CD14-positive monocyte (primary cell): ENCODE measurements around the gene COLEC11. TPM values are rescaled to one million over a fixed set of nuclear protein-coding genes. Genes with fewer than 3 reads are reported as not detected.
"Not testable (repeated sequence)": the region's sequence is repeated elsewhere in the genome, so short reads cannot be mapped to it uniquely, and the experiment has no call there.

ENCODE experiments used
- DNase-seq, 3 donors: peaks; one replicate each; pipeline ENCODE4 v3.0.0-alpha.2; 2011 to 2022
- H2AFZ ChIP-seq: 2 replicates; pipeline ENCODE4 v1.6.0; 2012; ENCODE audit warnings: mild to moderate bottlenecking, low read depth, low read length, inconsistent platforms; ENCODE audit not compliant: insufficient read depth, poor library complexity, severe bottlenecking
- H3K27ac ChIP-seq, 2 donors: 1 replicate in 1 of 2; 2 replicates in 1 of 2; pipeline ENCODE4 v1.5.1; 2012 to 2013; ENCODE audit warnings: low read length in 2 of 2, control low read depth in 1 of 2, inconsistent platforms in 1 of 2, low read depth in 1 of 2, mild to moderate bottlenecking in 1 of 2
- H3K27me3 ChIP-seq, 2 donors: one replicate each; pipeline versions ENCODE4 v1.6.0 to v1.6.1; 2011 to 2013; ENCODE audit warnings: low read length in 2 of 2; ENCODE audit not compliant: control insufficient read depth in 2 of 2, insufficient read depth in 2 of 2
- H3K36me3 ChIP-seq, 2 donors: replicated peaks in 1 of 2; 1 replicate in 1 of 2; 2 replicates in 1 of 2; pipeline versions ENCODE4 v1.5.1 to v1.6.1; 2012 to 2013; ENCODE audit warnings: low read length in 2 of 2, control low read depth in 1 of 2, inconsistent platforms in 1 of 2, mild to moderate bottlenecking in 1 of 2; ENCODE audit not compliant: insufficient read depth in 2 of 2, control insufficient read depth in 1 of 2
- H3K4me1 ChIP-seq, 2 donors: 1 replicate in 1 of 2; 2 replicates in 1 of 2; pipeline versions ENCODE4 v1.5.1 to v1.6.1; 2012 to 2013; ENCODE audit warnings: low read length in 2 of 2, control low read depth in 1 of 2, inconsistent platforms in 1 of 2, mild to moderate bottlenecking in 1 of 2, moderate library complexity in 1 of 2; ENCODE audit not compliant: insufficient read depth in 2 of 2, control insufficient read depth in 1 of 2
- H3K4me2 ChIP-seq: replicated peaks from 2 replicates; pipeline ENCODE3; 2012; ENCODE audit warnings: low read length, moderate library complexity, mild to moderate bottlenecking; ENCODE audit not compliant: poor library complexity, severe bottlenecking; ENCODE audit errors: extremely low read depth
- H3K4me3 ChIP-seq, 3 experiments: fragments of 200-600 bp in 1 of 3; sonication (generic) in 1 of 3; replicated peaks in 1 of 3; 1 replicate in 2 of 3; 2 replicates in 1 of 3; pipeline ENCODE4 v1.5.1; 2011 to 2013; ENCODE audit warnings: low read length in 3 of 3, mild to moderate bottlenecking in 3 of 3, control low read depth in 2 of 3, low read depth in 2 of 3, inconsistent platforms in 1 of 3, moderate library complexity in 1 of 3
- H3K79me2 ChIP-seq: 2 replicates; pipeline ENCODE4 v1.6.0; 2012; ENCODE audit warnings: mild to moderate bottlenecking, control low read depth, inconsistent platforms, low read length, moderate library complexity; ENCODE audit not compliant: insufficient read depth
- H3K9ac ChIP-seq: 2 replicates; pipeline ENCODE4 v1.6.0; 2017; ENCODE audit warnings: low read length, mild to moderate bottlenecking; ENCODE audit not compliant: insufficient read depth, poor library complexity, severe bottlenecking
- H3K9me3 ChIP-seq, 2 donors: replicated peaks in 1 of 2; 1 replicate in 1 of 2; 2 replicates in 1 of 2; pipeline versions ENCODE4 v1.5.1 to v1.6.1; 2012 to 2013; ENCODE audit warnings: low read length in 2 of 2, control low read depth in 1 of 2; ENCODE audit not compliant: control insufficient read depth in 1 of 2, insufficient read depth in 1 of 2
- H4K20me1 ChIP-seq: 2 replicates; pipeline ENCODE4 v1.6.0; 2012; ENCODE audit warnings: mild to moderate bottlenecking, low read length, control low read depth, moderate library complexity; ENCODE audit not compliant: insufficient read depth
- H3K27ac Mint-ChIP-seq, 7 donors: one replicate each; pipeline ENCODE4 v1.8.0; 2020; ENCODE audit warnings: mild to moderate bottlenecking in 7 of 7, mixed read lengths in 7 of 7, moderate library complexity in 6 of 7, inconsistent platforms in 2 of 7
- H3K27me3 Mint-ChIP-seq, 3 donors: one replicate each; pipeline ENCODE4 v1.8.0; 2021 to 2022; ENCODE audit warnings: low read depth in 3 of 3, mild to moderate bottlenecking in 3 of 3, mixed read lengths in 3 of 3, moderate library complexity in 3 of 3, inconsistent platforms in 1 of 3
- H3K36me3 Mint-ChIP-seq, 2 donors: one replicate each; pipeline ENCODE4 v1.8.0; 2020; ENCODE audit warnings: mixed read lengths in 2 of 2, inconsistent platforms in 1 of 2, mild to moderate bottlenecking in 1 of 2
- H3K4me1 Mint-ChIP-seq: one replicate; pipeline ENCODE4 v1.8.0; 2020; ENCODE audit warnings: mild to moderate bottlenecking, mixed read lengths
- H3K4me3 Mint-ChIP-seq, 2 donors: one replicate each; pipeline ENCODE4 v1.8.0; 2020; ENCODE audit warnings: mild to moderate bottlenecking in 2 of 2, mixed read lengths in 2 of 2, moderate library complexity in 1 of 2
- H3K9me3 Mint-ChIP-seq, 7 donors: one replicate each; pipeline ENCODE4 v1.8.0; 2020 to 2022; ENCODE audit warnings: mixed read lengths in 7 of 7, mild to moderate bottlenecking in 6 of 7, moderate library complexity in 6 of 7, inconsistent platforms in 2 of 7
- CTCF ChIP-seq: fragments of 200-600 bp; IDR thresholded peaks from one replicate; pipeline ENCODE4 v1.8.0; 2022; ENCODE audit warnings: antibody characterized with exemption, mild to moderate bottlenecking
- WGBS: methylation state at CpG from one replicate; pipeline ENCODE4 v1.1.5; 2013; ENCODE audit warnings: missing lambda C conversion rate; ENCODE audit not compliant: insufficient coverage; 5-methylcytosine and 5-hydroxymethylcytosine counted together
- intact Hi-C, 2 donors: fragments of 100-400 bp; cut with micrococcal nuclease; formaldehyde crosslinking; loops; one replicate each; pipeline versions ENCODE4 v1.15.0 to v1.15.1; 2023
- polyA plus RNA-seq, 3 donors: library from polyadenylated mRNA; depleted of rRNA in 1 of 3; unstranded in 2 of 3; stranded (reverse) in 1 of 3; fragments of 300-500 nt in 2 of 3; fragments of >200 nt in 1 of 3; fragmentation: Illumina TruSeq in 2 of 3; gene quantifications; 1 replicate in 2 of 3; 2 replicates in 1 of 3; pipeline ENCODE4 v1.2.3, GENCODE V29; 2012 to 2021

COLEC11 gene
- polyA plus RNA-seq, 3 donors: not detected

- Mint-ChIP-seq H3K36me3 (peaks cover 28% of the 10 kb centered on the region in 2 donors), H3K27ac (no peak overlapping the region), H3K4me1 (peaks cover 27% of the 10 kb centered on the region), H3K27me3 (peaks cover 2 to 4% (median 2%) of the 10 kb centered on the region in 3 donors), H3K4me3 (peak overlapping the region in 1 of 2 donors; percentile 90), H3K9me3 (peaks cover 0 to 8% (median 0%) of the 10 kb centered on the region in 7 donors)
- no peak overlapping the region for H3K27ac ChIP-seq
- DNase-seq: no peak
- no peaks in the 10 kb centered on the region for H3K27me3 ChIP-seq
- TF ChIP-seq CTCF: no peak
- peaks cover 15 to 33% of the 10 kb centered on the region in 2 donors for H3K4me1 ChIP-seq
- peaks cover 26 to 29% of the 10 kb centered on the region in 2 donors for H3K36me3 ChIP-seq
- intact Hi-C loops: loop anchor here (1.0 to 2.0 kb wide), 2 partner anchors 15 to 16 kb away; partner anchors contain the start of gene RNASEH1 (in 2 of the 2)
- WGBS: 100% methylated on average over 2 of the region's 11 CpGs
- no peaks in the 10 kb centered on the region for H3K9me3 ChIP-seq
- peak overlapping the region; percentile 95 for H2AFZ ChIP-seq
- peaks cover 28% of the 10 kb centered on the region for H4K20me1 ChIP-seq
- H3K4me3 ChIP-seq: peak overlapping the region in 1 of 3 experiments; percentile 83
- peaks cover 41% of the 10 kb centered on the region for H3K79me2 ChIP-seq
- H3K9ac ChIP-seq: no peak overlapping the region
- H3K4me2 ChIP-seq: peak overlapping the region; percentile 80
These were observed 20.8 kb upstream of the COLEC11 start for GRCh38 chr2:3574155-3574554.

GRCh38 chr2:3575534-3576262 lies 19.2 kb upstream of the COLEC11 start:
- peaks cover 15 to 33% of the 10 kb centered on the region in 2 donors for H3K4me1 ChIP-seq
- Mint-ChIP-seq H3K27me3 (peaks cover 2 to 4% (median 2%) of the 10 kb centered on the region in 3 donors), H3K4me3 (peak overlapping the region; percentile 90 to 93), H3K27ac (peak overlapping the region; percentile 88 to 97 (median 95)), H3K4me1 (peaks cover 27% of the 10 kb centered on the region), H3K36me3 (peaks cover 44% of the 10 kb centered on the region in 2 donors), H3K9me3 (peaks cover 0 to 8% (median 0%) of the 10 kb centered on the region in 7 donors)
- under 1% methylated on average over 50 of the region's 54 CpGs for WGBS
- H3K9me3 ChIP-seq: no peaks in the 10 kb centered on the region
- H2AFZ ChIP-seq: peak overlapping the region; percentile 95
- peaks cover 42 to 44% of the 10 kb centered on the region in 2 donors for H3K36me3 ChIP-seq
- peak overlapping the region; percentile 67 to 83 (median 82) for H3K4me3 ChIP-seq
- peak in 2 of 3 donors; percentile 4 to 11 for DNase-seq
- H3K27me3 ChIP-seq: no peaks in the 10 kb centered on the region
- intact Hi-C loops: loop anchor here (2.0 to 5.0 kb wide), 3 partner anchors 17 to 198 kb away; partner anchors contain the start of genes EIPR1 (in 2 of the 2), TRAPPC12 (in 2 of the 2), ADI1 (in 1 of the 2) and RNASEH1 (in 1 of the 2)
- peak overlapping the region; percentile 80 for H3K4me2 ChIP-seq
- no peak for TF ChIP-seq CTCF
- H4K20me1 ChIP-seq: peaks cover 43% of the 10 kb centered on the region
- peak overlapping the region; percentile 71 to 88 for H3K27ac ChIP-seq
- peak overlapping the region; percentile 97 for H3K9ac ChIP-seq
- peaks cover 44% of the 10 kb centered on the region for H3K79me2 ChIP-seq

DNA sequence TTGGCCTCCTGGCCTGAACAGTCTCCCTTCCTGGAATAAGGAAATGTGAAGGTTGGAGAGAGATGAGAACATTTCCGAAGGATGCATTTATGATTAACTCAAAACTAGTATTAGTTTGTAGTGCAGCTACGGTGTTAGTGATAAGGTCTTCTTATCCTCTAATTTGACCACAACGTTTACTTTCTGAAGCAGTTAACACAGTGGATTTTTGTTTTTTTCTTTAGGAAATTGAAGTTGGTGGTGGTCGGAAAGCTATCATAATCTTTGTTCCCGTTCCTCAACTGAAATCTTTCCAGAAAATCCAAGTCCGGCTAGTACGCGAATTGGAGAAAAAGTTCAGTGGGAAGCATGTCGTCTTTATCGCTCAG lies 18.7 kb upstream of the COLEC11 start:
- 85% methylated on average over 4 of the region's 10 CpGs for WGBS
- H3K36me3 ChIP-seq: peaks cover 47 to 50% of the 10 kb centered on the region in 2 donors

More for the DNA sequence above, 18.7 kb upstream of the COLEC11 start:
- intact Hi-C loops: loop anchor here (5.0 kb wide), 2 partner anchors 59 to 199 kb away; partner anchors contain the start of genes EIPR1 (in 2 of the 2), TRAPPC12 (in 2 of the 2) and ADI1 (in 1 of the 2)
- Histone ChIP-seq H3K4me3 (peak overlapping the region; percentile 67 to 83 (median 82)), H3K79me2 (peaks cover 44% of the 10 kb centered on the region), H3K9ac (peak overlapping the region; percentile 97), H3K4me2 (peak overlapping the region; percentile 80), H3K27ac (peak overlapping the region; percentile 71 to 88), H3K4me1 (peaks cover 15 to 33% of the 10 kb centered on the region in 2 donors), H4K20me1 (peaks cover 48% of the 10 kb centered on the region), H2AFZ (peak overlapping the region; percentile 95)
- Mint-ChIP-seq H3K4me1 (peaks cover 27% of the 10 kb centered on the region), H3K36me3 (peaks cover 47 to 49% of the 10 kb centered on the region in 2 donors), H3K27ac (peak overlapping the region; percentile 88 to 97 (median 95)), H3K4me3 (peak overlapping the region; percentile 90 to 93)
- not testable (repeated sequence) for H3K27me3 Mint-ChIP-seq, H3K9me3 Mint-ChIP-seq, H3K27me3 ChIP-seq, H3K9me3 ChIP-seq, DNase-seq
